ENCODE results near the gene GPC3.

DNA sequence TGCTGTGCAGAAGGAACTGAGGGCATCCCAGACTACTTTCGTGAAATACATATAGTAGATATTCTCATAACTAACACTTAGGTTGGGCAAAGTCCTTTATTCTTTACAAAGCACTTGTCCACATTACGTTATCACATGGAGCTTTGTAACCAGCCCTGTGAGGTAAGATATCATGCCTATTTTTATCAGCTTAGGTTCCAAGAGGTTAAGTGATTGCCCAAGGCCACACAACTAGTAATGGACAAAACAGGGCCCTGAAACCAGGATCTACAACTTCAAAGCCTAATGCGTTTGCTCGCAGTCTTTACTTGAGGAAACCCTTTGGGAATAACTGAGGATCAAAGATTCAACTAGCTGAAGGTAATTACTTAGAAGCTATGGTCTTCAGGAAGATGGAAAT is 261.5 kb downstream of the GPC3 start:
- TF ChIP-seq POLR2AphosphoS5 (IDR thresholded peaks at IDR 0.05) = no peak
- TF ChIP-seq, protein P1, sequence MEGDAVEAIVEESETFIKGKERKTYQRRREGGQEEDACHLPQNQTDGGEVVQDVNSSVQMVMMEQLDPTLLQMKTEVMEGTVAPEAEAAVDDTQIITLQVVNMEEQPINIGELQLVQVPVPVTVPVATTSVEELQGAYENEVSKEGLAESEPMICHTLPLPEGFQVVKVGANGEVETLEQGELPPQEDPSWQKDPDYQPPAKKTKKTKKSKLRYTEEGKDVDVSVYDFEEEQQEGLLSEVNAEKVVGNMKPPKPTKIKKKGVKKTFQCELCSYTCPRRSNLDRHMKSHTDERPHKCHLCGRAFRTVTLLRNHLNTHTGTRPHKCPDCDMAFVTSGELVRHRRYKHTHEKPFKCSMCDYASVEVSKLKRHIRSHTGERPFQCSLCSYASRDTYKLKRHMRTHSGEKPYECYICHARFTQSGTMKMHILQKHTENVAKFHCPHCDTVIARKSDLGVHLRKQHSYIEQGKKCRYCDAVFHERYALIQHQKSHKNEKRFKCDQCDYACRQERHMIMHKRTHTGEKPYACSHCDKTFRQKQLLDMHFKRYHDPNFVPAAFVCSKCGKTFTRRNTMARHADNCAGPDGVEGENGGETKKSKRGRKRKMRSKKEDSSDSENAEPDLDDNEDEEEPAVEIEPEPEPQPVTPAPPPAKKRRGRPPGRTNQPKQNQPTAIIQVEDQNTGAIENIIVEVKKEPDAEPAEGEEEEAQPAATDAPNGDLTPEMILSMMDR (IDR thresholded peaks at IDR 0.05) = no peak
- TF ChIP-seq POLR2A (IDR thresholded peaks at IDR 0.05) = no peak
